ENCODE measurements around the gene STOML2. TPM values are rescaled to one million over a fixed set of nuclear protein-coding genes. Genes with fewer than 3 reads are reported as not detected.

The STOML2 gene
- total RNA-seq, 1 donor = 23.4 TPM

GRCh38 chr9:35111001-35111933, 8.3 kb upstream of the STOML2 start:
- no peaks in the 10 kb centered on the region for H3K27me3 ChIP-seq (ENCODE audit: insufficient read depth, low read length)
- no peaks in the 10 kb centered on the region for H3K9me3 ChIP-seq (ENCODE audit: low read depth, low read length)
- peaks cover 64% of the 10 kb centered on the region for H3K4me1 ChIP-seq (ENCODE audit: insufficient read depth, low read length)
- H3K4me3 ChIP-seq (ENCODE audit: low read length) = peak overlapping the region; percentile 52

- H3K4me3 ChIP-seq (ENCODE audit: low read length) = no peak overlapping the region
- H3K27me3 ChIP-seq (ENCODE audit: insufficient read depth, low read length) = no peaks in the 10 kb centered on the region
- peaks cover 61% of the 10 kb centered on the region for H3K4me1 ChIP-seq (ENCODE audit: insufficient read depth, low read length)
- H3K9me3 ChIP-seq (ENCODE audit: low read depth, low read length) = no peaks in the 10 kb centered on the region
These were observed 7.4 kb upstream of the STOML2 start for GRCh38 chr9:35110327-35110761.

DNA sequence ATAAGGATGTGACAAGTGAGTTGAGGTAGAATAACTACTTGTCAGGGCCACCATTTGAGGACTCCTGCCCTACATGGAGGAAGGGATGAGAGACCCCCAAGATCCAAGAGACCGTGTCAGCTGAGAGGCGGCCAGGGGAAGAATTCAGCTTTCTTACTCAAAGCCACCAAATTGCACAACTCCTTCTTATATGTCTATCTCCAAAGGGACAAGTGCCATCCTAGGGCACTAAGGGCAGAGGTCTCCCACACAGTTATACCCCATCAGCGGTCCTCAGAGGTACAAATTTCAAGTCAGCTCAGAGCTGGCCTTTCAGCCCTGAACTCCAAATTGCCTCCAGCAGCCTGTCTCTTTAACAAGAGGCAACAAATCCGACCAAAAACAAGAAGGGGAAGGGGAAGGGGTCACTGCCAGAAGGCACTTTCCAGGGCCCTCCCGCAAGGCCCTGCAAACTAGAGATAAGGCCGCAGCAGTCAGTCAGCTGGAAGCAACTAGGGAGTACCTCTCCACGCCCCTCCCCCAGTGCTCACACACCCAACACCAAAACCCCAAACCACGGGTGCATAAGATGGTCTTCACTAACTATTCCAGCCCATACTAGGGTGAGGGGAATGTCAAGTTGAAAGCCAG, 6.1 kb upstream of the STOML2 start:
- Histone ChIP-seq H3K4me1 (ENCODE audit: insufficient read depth, low read length) (peaks cover 48% of the 10 kb centered on the region), H3K27me3 (ENCODE audit: insufficient read depth, low read length) (no peaks in the 10 kb centered on the region), H3K9me3 (ENCODE audit: low read depth, low read length) (no peaks in the 10 kb centered on the region), H3K4me3 (ENCODE audit: low read length) (no peak overlapping the region)

DNA sequence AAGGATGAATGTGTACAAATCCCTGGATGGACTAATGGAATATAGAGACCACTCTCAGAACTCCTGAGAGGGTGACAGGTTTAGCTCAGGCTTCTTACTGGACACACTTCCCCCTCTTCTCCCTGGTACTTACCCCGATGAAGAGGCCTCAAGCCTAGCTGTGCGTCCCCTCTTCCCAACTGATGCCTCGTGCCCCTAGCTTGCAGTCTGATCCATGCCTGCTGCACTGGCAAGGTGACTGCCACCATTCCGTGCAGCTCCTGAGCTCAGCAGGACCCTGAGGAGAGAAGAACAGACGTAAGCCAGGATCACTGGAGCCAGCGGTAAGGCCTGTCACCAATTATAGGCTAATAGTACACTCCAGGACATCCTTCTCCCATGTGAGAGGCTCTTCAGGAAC, 5.5 kb upstream of the STOML2 start:
- Histone ChIP-seq H3K4me3 (ENCODE audit: low read length) (no peak overlapping the region), H3K9me3 (ENCODE audit: low read depth, low read length) (no peaks in the 10 kb centered on the region), H3K27me3 (ENCODE audit: insufficient read depth, low read length) (no peaks in the 10 kb centered on the region), H3K4me1 (ENCODE audit: insufficient read depth, low read length) (peaks cover 48% of the 10 kb centered on the region)

- Histone ChIP-seq H3K9me3 (ENCODE audit: low read depth, low read length) (no peaks in the 10 kb centered on the region), H3K27me3 (ENCODE audit: insufficient read depth, low read length) (no peaks in the 10 kb centered on the region), H3K4me1 (ENCODE audit: insufficient read depth, low read length) (peaks cover 45% of the 10 kb centered on the region), H3K4me3 (ENCODE audit: low read length) (no peak overlapping the region)
These were observed 4.7 kb upstream of the STOML2 start for GRCh38 chr9:35107297-35108290.

GRCh38 chr9:35106343-35106730, 3.4 kb upstream of the STOML2 start:
- H3K27me3 ChIP-seq (ENCODE audit: insufficient read depth, low read length) = no peaks in the 10 kb centered on the region
- no peaks in the 10 kb centered on the region for H3K9me3 ChIP-seq (ENCODE audit: low read depth, low read length)
- peaks cover 47% of the 10 kb centered on the region for H3K4me1 ChIP-seq (ENCODE audit: insufficient read depth, low read length)
- no peak overlapping the region for H3K4me3 ChIP-seq (ENCODE audit: low read length)

GRCh38 chr9:35105571-35106342, 2.8 kb upstream of the STOML2 start:
- Histone ChIP-seq H3K4me1 (ENCODE audit: insufficient read depth, low read length) (peaks cover 42% of the 10 kb centered on the region), H3K9me3 (ENCODE audit: low read depth, low read length) (no peaks in the 10 kb centered on the region), H3K4me3 (ENCODE audit: low read length) (no peak overlapping the region), H3K27me3 (ENCODE audit: insufficient read depth, low read length) (no peaks in the 10 kb centered on the region)

DNA sequence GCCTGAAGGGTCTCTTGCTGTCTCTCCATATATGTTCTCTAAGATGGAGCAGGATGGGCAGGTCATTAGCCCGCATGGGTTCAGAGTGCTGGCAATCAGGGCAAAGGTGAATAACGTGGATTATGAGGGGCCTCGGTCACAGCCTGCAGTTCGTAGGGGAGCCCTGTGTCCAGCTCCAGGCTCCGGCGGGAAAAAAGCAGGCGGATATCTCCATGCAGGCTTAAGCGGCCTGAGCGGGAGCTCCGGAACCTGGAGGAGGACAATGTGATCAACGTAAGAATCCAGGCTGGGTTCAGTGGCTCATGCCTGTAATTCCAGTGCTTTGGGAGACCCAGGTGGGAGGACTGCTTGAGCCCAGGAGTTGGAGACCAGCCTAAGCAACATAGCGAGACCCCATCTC, 2.2 kb upstream of the STOML2 start:
- Histone ChIP-seq H3K27me3 (ENCODE audit: insufficient read depth, low read length) (no peaks in the 10 kb centered on the region), H3K4me3 (ENCODE audit: low read length) (no peak overlapping the region), H3K9me3 (ENCODE audit: low read depth, low read length) (no peaks in the 10 kb centered on the region), H3K4me1 (ENCODE audit: insufficient read depth, low read length) (peaks cover 36% of the 10 kb centered on the region)

DNA sequence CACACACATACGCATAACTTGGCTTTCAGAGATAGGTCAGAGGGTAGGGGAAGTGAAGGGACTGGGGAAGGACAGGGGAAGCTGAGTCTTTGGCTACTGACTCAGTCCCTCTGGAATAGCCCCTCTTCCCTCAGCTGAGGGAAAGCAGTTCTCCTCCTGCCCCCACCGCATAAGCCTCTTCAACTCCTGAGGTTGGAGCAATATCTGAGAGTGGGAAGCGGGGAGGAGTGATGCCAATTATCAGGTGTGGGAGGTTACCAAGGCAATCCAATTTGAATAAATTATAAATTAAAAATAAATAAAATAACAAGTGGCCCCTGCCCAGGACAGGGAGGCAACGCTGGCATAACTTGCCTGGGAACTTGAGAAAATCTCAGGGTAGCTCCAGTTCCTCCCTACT, 1.7 kb upstream of the STOML2 start:
- no peaks in the 10 kb centered on the region for H3K27me3 ChIP-seq (ENCODE audit: insufficient read depth, low read length)
- H3K4me3 ChIP-seq (ENCODE audit: low read length) = no peak overlapping the region
- peaks cover 31% of the 10 kb centered on the region for H3K4me1 ChIP-seq (ENCODE audit: insufficient read depth, low read length)
- no peaks in the 10 kb centered on the region for H3K9me3 ChIP-seq (ENCODE audit: low read depth, low read length)

GRCh38 chr9:35103660-35104191, 795 bp upstream of the STOML2 start:
- peaks cover 24% of the 10 kb centered on the region for H3K4me1 ChIP-seq (ENCODE audit: insufficient read depth, low read length)
- H3K27me3 ChIP-seq (ENCODE audit: insufficient read depth, low read length) = no peaks in the 10 kb centered on the region
- H3K9me3 ChIP-seq (ENCODE audit: low read depth, low read length) = no peaks in the 10 kb centered on the region
- H3K4me3 ChIP-seq (ENCODE audit: low read length) = peak overlapping the region; percentile 79

GRCh38 chr9:35102465-35102768, 514 bp downstream of the STOML2 start:
- H3K9me3 ChIP-seq (ENCODE audit: low read depth, low read length) = no peaks in the 10 kb centered on the region
- H3K27me3 ChIP-seq (ENCODE audit: insufficient read depth, low read length) = no peaks in the 10 kb centered on the region
- peaks cover 24% of the 10 kb centered on the region for H3K4me1 ChIP-seq (ENCODE audit: insufficient read depth, low read length)
- H3K4me3 ChIP-seq (ENCODE audit: low read length) = peak overlapping the region; percentile 79

GRCh38 chr9:35097573-35097972, 5.4 kb downstream of the STOML2 start:
- H3K9me3 ChIP-seq (ENCODE audit: low read depth, low read length) = no peaks in the 10 kb centered on the region
- H3K27me3 ChIP-seq (ENCODE audit: insufficient read depth, low read length) = no peaks in the 10 kb centered on the region
- H3K4me3 ChIP-seq (ENCODE audit: low read length) = no peak overlapping the region
- peaks cover 29% of the 10 kb centered on the region for H3K4me1 ChIP-seq (ENCODE audit: insufficient read depth, low read length)

- Histone ChIP-seq H3K4me1 (ENCODE audit: insufficient read depth, low read length) (peaks cover 17% of the 10 kb centered on the region), H3K9me3 (ENCODE audit: low read depth, low read length) (no peaks in the 10 kb centered on the region), H3K27me3 (ENCODE audit: insufficient read depth, low read length) (no peaks in the 10 kb centered on the region), H3K4me3 (ENCODE audit: low read length) (peak within 1 kb of the TSS; percentile 98)
These were observed 6.7 kb downstream of the STOML2 start, which contains the start of gene PIGO for GRCh38 chr9:35096035-35096849. PIGO (minus strand) TSS chr9:35096591; CDS start chr9:35095565, 1,026 bp downstream.
